Ishikawa (cell line): ENCODE results near the gene HDLBP.

Source experiments
- CEBPB ChIP-seq: IDR thresholded peaks from 2 replicates; pipeline ENCODE4 v1.6.1; 2012
- CREB1 ChIP-seq: IDR thresholded peaks from 2 replicates; pipeline ENCODE4 v1.6.1; 2012; ENCODE audit warnings: low read depth
- EGR1 ChIP-seq: IDR thresholded peaks from 2 replicates; pipeline ENCODE4 v1.6.1; 2012
- EP300 ChIP-seq: IDR thresholded peaks from 2 replicates; pipeline ENCODE4 v1.6.1; 2012; ENCODE audit warnings: borderline replicate concordance
- FOXM1 ChIP-seq: IDR thresholded peaks from 2 replicates; pipeline ENCODE4 v1.6.1; 2012; ENCODE audit warnings: low read depth, borderline replicate concordance
- MAX ChIP-seq: IDR thresholded peaks from 2 replicates; pipeline ENCODE4 v1.6.1; 2012
- NFIC ChIP-seq: IDR thresholded peaks from 2 replicates; pipeline ENCODE4 v1.6.1; 2012
- RAD21 ChIP-seq: IDR thresholded peaks from 2 replicates; pipeline ENCODE4 v1.6.1; 2012; ENCODE audit warnings: low read depth
- REST ChIP-seq: IDR thresholded peaks from 2 replicates; pipeline ENCODE4 v1.6.1; 2012; ENCODE audit warnings: low read depth, mild to moderate bottlenecking
- TAF1 ChIP-seq: IDR thresholded peaks from 2 replicates; pipeline ENCODE4 v1.6.1; 2012; ENCODE audit warnings: low read depth, mild to moderate bottlenecking
- TCF12 ChIP-seq: IDR thresholded peaks from 2 replicates; pipeline ENCODE4 v1.6.1; 2012; ENCODE audit warnings: low read depth
- TEAD4 ChIP-seq: IDR thresholded peaks from 2 replicates; pipeline ENCODE4 v1.6.1; 2012
- USF1 ChIP-seq: IDR thresholded peaks from 2 replicates; pipeline ENCODE4 v1.6.1; 2012
- YY1 ChIP-seq: IDR thresholded peaks from 2 replicates; pipeline ENCODE4 v1.6.1; 2012; ENCODE audit warnings: low read depth
- ZBTB7A ChIP-seq: IDR thresholded peaks from 2 replicates; pipeline ENCODE4 v1.6.1; 2012; ENCODE audit warnings: low read depth

HDLBP gene

GRCh38 chr2:241350530-241350877 lies 35.0 kb upstream of the HDLBP start:
- no peak for TF ChIP-seq TCF12
- no peak for TF ChIP-seq ZBTB7A
- no peak for TF ChIP-seq CREB1
- TF ChIP-seq RAD21: no peak
- no peak for TF ChIP-seq EGR1

GRCh38 chr2:241349941-241350340 lies 34.5 kb upstream of the HDLBP start:
- TF ChIP-seq FOXM1: no peak
- TF ChIP-seq EGR1: no peak
- TF ChIP-seq REST: no peak
- no peak for TF ChIP-seq CEBPB

GRCh38 chr2:241344925-241345651 lies 29.6 kb upstream of the HDLBP start:
- TF ChIP-seq TEAD4: no peak
- no peak for TF ChIP-seq FOXM1
- no peak for TF ChIP-seq CREB1
- TF ChIP-seq TCF12: no peak
- no peak for TF ChIP-seq ZBTB7A
- TF ChIP-seq YY1: no peak

- TF ChIP-seq EGR1 (no peak), TEAD4 (no peak), USF1 (no peak)
Measured at GRCh38 chr2:241340631-241341163, 25.2 kb upstream of the HDLBP start.

- TF ChIP-seq YY1: no peak
- no peak for TF ChIP-seq TCF12
- no peak for TF ChIP-seq RAD21
Measured at GRCh38 chr2:241339839-241340630, 24.6 kb upstream of the HDLBP start.

- no peak for TF ChIP-seq FOXM1
- no peak for TF ChIP-seq USF1
- no peak for TF ChIP-seq REST
- TF ChIP-seq MAX: no peak
- TF ChIP-seq NFIC: no peak
- no peak for TF ChIP-seq TCF12
- no peak for TF ChIP-seq CEBPB
- no peak for TF ChIP-seq ZBTB7A
- TF ChIP-seq EGR1: no peak
- TF ChIP-seq RAD21: no peak
- TF ChIP-seq TAF1: no peak
- no peak for TF ChIP-seq EP300
Measured at GRCh38 chr2:241334813-241335212, 19.3 kb upstream of the HDLBP start.

GRCh38 chr2:241330616-241330981 lies 15.1 kb upstream of the HDLBP start:
- no peak for TF ChIP-seq CREB1
- no peak for TF ChIP-seq MAX
- no peak for TF ChIP-seq TCF12
- no peak for TF ChIP-seq CEBPB
- no peak for TF ChIP-seq YY1
- no peak for TF ChIP-seq RAD21
- no peak for TF ChIP-seq NFIC
- TF ChIP-seq EGR1: no peak
- no peak for TF ChIP-seq TAF1
